Smooth muscle cell (in vitro differentiated cells): Measurements from ENCODE around the gene MEGF8. TPM values are rescaled to one million over a fixed set of nuclear protein-coding genes. Genes with fewer than 3 reads are reported as not detected.

ENCODE experiments used
- DNase-seq: peaks from one replicate; lab custom pipeline; 2025; ENCODE audit not compliant: unreplicated experiment; lab: John Stamatoyannopoulos, UW
- H2AFZ ChIP-seq: fragments of 200-600 bp; sonication (generic); 2 replicates; pipeline ENCODE4 v1.6.0; 2016; ENCODE audit warnings: antibody characterized with exemption, low read depth, mild to moderate bottlenecking
- H3F3A ChIP-seq: fragments of 200-600 bp; sonication (generic); 2 replicates; pipeline ENCODE4 v1.6.0; 2017; ENCODE audit warnings: antibody characterized with exemption, low read depth
- H3K27ac ChIP-seq: fragments of 200-600 bp; sonication (generic); 2 replicates; pipeline ENCODE4 v1.5.1; 2016; ENCODE audit warnings: low read depth, mild to moderate bottlenecking
- H3K27me3 ChIP-seq: fragments of 200-600 bp; sonication (generic); 2 replicates; pipeline ENCODE4 v1.6.1; 2016; ENCODE audit warnings: low read depth, mild to moderate bottlenecking
- H3K36me3 ChIP-seq: fragments of 200-600 bp; sonication (generic); 2 replicates; pipeline ENCODE4 v1.5.1; 2016; ENCODE audit warnings: low read depth
- H3K4me1 ChIP-seq: fragments of 200-600 bp; sonication (generic); 2 replicates; pipeline ENCODE4 v1.5.1; 2016; ENCODE audit warnings: low read depth
- H3K4me2 ChIP-seq: fragments of 200-600 bp; sonication (generic); 2 replicates; pipeline ENCODE4 v1.6.0; 2016; ENCODE audit warnings: mild to moderate bottlenecking
- H3K4me3 ChIP-seq: fragments of 200-600 bp; sonication (generic); 2 replicates; pipeline ENCODE4 v1.5.1; 2016; ENCODE audit warnings: mild to moderate bottlenecking
- H3K79me2 ChIP-seq: fragments of 200-600 bp; sonication (generic); 2 replicates; pipeline ENCODE4 v1.6.0; 2016; ENCODE audit warnings: low read depth, mild to moderate bottlenecking
- H3K9ac ChIP-seq: fragments of 200-600 bp; sonication (generic); 2 replicates; pipeline ENCODE4 v1.6.0; 2016; ENCODE audit warnings: low read depth
- H3K9me3 ChIP-seq: fragments of 200-600 bp; sonication (generic); replicated peaks from 2 replicates; pipeline ENCODE4 v1.5.1; 2016; ENCODE audit warnings: low read depth
- H4K20me1 ChIP-seq: fragments of 200-600 bp; sonication (generic); 2 replicates; pipeline ENCODE4 v1.6.0; 2016; ENCODE audit warnings: low read depth
- WGBS: methylation state at CpG from one replicate; pipeline ENCODE4 v1.1.7; 2016; ENCODE audit warnings: low lambda C conversion rate; 5-methylcytosine and 5-hydroxymethylcytosine counted together
- polyA plus RNA-seq: library from polyadenylated mRNA; unstranded; fragments of >200 nt; fragmentation: Nextera tagmentation; extraction: Ambion mirVana; gene quantifications from 2 replicates; pipeline ENCODE4 v1.2.1, GENCODE V29; 2016
- total RNA-seq: library from RNA; depleted of rRNA; stranded (reverse); fragments of >200 nt; gene quantifications from 2 replicates; pipeline ENCODE4 v1.2.3, GENCODE V29; 2014
- TF ChIP-seq, protein P1 (sequence below): fragments of 200-600 bp; sonication (generic); IDR thresholded peaks from 2 replicates; pipeline ENCODE4 v1.5.1; 2017; ENCODE audit warnings: borderline replicate concordance, mild to moderate bottlenecking, antibody characterized with exemption; ENCODE audit not compliant: insufficient read depth, poor library complexity, severe bottlenecking

The MEGF8 gene
- total and polyA plus RNA-seq, 2 experiments from 2014 or later = 8.2 to 16.4 TPM

DNA sequence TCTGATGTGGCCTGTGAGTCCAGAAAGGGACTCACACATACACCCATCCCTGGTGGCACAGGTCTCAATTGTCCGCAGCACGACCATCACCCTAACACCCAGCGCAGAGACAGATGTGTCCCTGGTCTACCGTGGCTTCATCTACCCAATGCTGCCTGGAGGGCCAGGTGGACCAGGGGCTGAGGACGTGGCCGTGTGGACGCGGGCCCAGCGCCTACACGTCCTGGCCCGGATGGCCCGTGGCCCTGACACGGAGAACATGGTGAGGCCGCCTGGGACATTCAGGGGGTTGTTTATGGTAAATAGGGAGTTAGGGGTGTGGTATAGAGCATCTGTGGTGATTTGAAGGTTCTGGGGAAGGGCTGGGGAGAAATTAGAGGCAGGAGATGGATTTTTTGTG is 22.8 kb downstream of the MEGF8 start:
- TF ChIP-seq, protein P1, sequence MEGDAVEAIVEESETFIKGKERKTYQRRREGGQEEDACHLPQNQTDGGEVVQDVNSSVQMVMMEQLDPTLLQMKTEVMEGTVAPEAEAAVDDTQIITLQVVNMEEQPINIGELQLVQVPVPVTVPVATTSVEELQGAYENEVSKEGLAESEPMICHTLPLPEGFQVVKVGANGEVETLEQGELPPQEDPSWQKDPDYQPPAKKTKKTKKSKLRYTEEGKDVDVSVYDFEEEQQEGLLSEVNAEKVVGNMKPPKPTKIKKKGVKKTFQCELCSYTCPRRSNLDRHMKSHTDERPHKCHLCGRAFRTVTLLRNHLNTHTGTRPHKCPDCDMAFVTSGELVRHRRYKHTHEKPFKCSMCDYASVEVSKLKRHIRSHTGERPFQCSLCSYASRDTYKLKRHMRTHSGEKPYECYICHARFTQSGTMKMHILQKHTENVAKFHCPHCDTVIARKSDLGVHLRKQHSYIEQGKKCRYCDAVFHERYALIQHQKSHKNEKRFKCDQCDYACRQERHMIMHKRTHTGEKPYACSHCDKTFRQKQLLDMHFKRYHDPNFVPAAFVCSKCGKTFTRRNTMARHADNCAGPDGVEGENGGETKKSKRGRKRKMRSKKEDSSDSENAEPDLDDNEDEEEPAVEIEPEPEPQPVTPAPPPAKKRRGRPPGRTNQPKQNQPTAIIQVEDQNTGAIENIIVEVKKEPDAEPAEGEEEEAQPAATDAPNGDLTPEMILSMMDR = no peak
- H3K4me3 ChIP-seq = no peak overlapping the region
- H3K36me3 ChIP-seq = no peaks in the 10 kb centered on the region
- no peak for DNase-seq
- H3F3A ChIP-seq = no peaks in the 10 kb centered on the region
- no peaks in the 10 kb centered on the region for H3K9me3 ChIP-seq
- no peaks in the 10 kb centered on the region for H4K20me1 ChIP-seq
- H3K79me2 ChIP-seq = no peaks in the 10 kb centered on the region
- H3K4me1 ChIP-seq = no peaks in the 10 kb centered on the region
- H3K27me3 ChIP-seq = no peaks in the 10 kb centered on the region
- WGBS = 95% methylated on average over 14 of the region's 14 CpGs
- H3K9ac ChIP-seq = no peak overlapping the region
- H2AFZ ChIP-seq = no peak overlapping the region
- no peak overlapping the region for H3K27ac ChIP-seq
- no peak overlapping the region for H3K4me2 ChIP-seq

DNA sequence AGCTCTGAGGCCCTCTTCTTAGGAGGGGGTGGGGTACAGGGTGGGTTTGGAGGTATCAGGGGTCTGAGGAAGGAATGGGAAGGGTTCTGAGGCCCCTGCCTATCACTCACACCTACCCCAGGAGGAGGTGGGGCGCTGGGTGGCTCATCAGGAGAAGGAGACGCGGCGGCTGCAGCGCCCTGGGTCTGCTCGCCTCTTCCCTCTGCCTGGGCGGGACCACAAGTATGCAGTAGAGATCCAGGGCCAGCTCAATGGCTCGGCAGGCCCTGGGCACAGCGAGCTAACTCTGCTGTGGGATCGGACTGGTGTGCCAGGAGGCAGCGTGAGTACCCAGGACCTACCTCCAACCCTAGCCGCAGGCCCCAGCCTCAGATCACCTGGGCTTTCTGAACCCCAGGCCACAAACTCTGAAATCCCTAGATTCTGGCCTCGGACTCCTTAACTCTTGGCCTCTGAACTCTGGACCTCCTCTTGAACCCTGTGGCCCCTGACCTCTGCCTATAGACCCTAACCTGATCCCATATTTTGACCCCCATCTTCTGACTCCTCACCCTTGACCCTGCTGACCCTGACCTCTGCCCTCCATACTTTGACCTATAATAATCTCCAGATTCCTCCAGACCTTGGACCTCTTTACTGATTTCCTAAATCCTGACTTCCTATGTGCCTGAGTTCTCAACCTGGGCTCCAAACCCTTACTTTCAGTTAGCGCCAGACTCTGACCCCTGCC is 24.1 kb downstream of the MEGF8 start:
- Histone ChIP-seq H3K27ac (no peak overlapping the region), H3K79me2 (no peaks in the 10 kb centered on the region), H3K4me3 (no peak overlapping the region), H3F3A (no peaks in the 10 kb centered on the region), H3K9ac (no peak overlapping the region), H3K4me1 (no peaks in the 10 kb centered on the region), H3K4me2 (no peak overlapping the region), H4K20me1 (no peaks in the 10 kb centered on the region), H3K36me3 (no peaks in the 10 kb centered on the region), H3K27me3 (no peaks in the 10 kb centered on the region), H2AFZ (no peak overlapping the region), H3K9me3 (no peaks in the 10 kb centered on the region)
- DNase-seq = no peak
- TF ChIP-seq, protein P1 = no peak
- 99% methylated on average over 5 of the region's 14 CpGs for WGBS

DNA sequence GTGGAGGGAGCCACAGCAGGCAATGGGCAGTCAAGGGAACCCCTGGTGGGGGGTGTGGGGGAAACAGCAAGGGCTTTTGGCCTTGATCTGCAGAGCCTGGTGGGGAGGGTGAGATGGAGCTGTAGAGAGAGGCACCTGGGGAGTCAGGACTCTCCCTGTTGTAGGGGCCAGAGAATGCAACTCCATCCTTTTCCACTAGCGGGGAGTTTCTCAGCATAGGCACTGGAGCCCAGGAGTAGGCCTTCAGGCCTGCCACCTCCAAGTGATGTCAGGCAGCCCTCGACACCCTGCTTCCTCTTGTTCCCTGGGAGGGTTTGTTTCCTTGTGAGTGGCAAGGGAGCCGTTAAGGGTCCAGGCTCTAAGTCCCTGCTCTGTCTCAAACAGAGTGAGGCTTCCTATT is 25.0 kb downstream of the MEGF8 start:
- 96% methylated on average over 3 of the region's 3 CpGs for WGBS
- Histone ChIP-seq H3K27me3 (no peaks in the 10 kb centered on the region), H3F3A (no peaks in the 10 kb centered on the region), H2AFZ (no peak overlapping the region), H3K9me3 (no peaks in the 10 kb centered on the region), H3K79me2 (no peaks in the 10 kb centered on the region), H3K27ac (no peak overlapping the region), H3K9ac (no peak overlapping the region), H3K4me1 (no peaks in the 10 kb centered on the region), H4K20me1 (no peaks in the 10 kb centered on the region), H3K36me3 (no peaks in the 10 kb centered on the region), H3K4me2 (no peak overlapping the region), H3K4me3 (no peak overlapping the region)
- TF ChIP-seq, protein P1 = no peak
- DNase-seq = no peak

DNA sequence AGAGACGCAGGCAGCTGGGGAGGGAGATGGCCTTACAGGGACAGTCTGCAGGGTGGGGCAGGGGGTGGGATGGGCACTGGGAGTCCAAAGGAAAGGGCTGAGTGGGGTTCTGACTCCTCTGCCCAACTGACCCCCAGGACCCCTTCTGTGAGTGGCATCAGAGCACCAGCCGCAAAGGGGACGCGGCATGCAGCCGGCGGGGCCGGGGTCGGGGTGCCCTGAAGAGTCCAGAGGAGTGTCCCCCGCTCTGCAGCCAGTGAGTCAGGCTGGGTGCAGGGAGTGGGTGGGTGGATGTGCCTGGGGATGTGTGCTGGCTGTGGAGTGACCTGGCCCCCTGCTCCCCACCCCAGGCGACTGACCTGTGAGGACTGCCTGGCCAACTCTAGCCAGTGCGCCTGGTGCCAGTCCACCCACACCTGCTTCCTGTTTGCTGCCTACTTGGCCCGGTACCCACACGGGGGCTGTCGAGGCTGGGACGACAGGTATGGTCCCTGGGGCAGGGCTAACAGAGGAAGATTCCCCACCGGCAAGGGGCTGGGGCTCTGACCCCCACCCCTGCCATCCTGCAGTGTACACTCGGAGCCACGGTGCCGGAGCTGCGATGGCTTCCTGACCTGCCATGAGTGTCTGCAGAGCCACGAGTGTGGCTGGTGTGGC is 25.8 kb downstream of the MEGF8 start:
- TF ChIP-seq, protein P1 = no peak
- Histone ChIP-seq H3K4me2 (no peak overlapping the region), H4K20me1 (no peaks in the 10 kb centered on the region), H3K4me3 (no peak overlapping the region), H2AFZ (no peak overlapping the region), H3K9me3 (no peaks in the 10 kb centered on the region), H3K9ac (no peak overlapping the region), H3K4me1 (no peaks in the 10 kb centered on the region), H3K27me3 (no peaks in the 10 kb centered on the region), H3K79me2 (no peaks in the 10 kb centered on the region), H3K36me3 (no peaks in the 10 kb centered on the region), H3F3A (no peaks in the 10 kb centered on the region), H3K27ac (no peak overlapping the region)
- WGBS = 98% methylated on average over 21 of the region's 21 CpGs
- no peak for DNase-seq
